ENCODE data around the gene TRPM8. TPM values are rescaled to one million over a fixed set of nuclear protein-coding genes. Genes with fewer than 3 reads are reported as not detected.

TRPM8 gene
- total RNA-seq, 2 donors from 2014 or later: not detected

DNA sequence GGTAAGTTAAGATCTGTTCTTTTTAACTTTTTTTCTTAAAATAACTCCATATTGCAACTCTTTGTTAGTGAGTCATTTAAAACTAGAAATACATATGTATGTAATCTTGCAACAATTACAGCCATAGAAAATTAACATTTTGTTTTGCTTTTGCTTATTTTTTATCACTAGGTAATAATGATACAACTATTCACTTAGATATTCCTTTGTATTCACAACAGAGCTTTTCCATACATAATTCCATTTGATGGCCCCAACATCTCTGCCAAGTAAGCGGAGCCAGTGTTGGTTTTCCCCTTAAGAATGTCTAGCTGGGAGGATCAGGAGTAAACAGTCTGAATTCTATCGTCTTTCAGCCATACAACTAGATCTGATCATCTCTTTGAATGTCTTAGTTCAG is 149.4 kb downstream of the TRPM8 start:
- H3K36me3 ChIP-seq: no peaks in the 10 kb centered on the region
- H3K4me1 ChIP-seq: no peaks in the 10 kb centered on the region
- TF ChIP-seq, protein P1, sequence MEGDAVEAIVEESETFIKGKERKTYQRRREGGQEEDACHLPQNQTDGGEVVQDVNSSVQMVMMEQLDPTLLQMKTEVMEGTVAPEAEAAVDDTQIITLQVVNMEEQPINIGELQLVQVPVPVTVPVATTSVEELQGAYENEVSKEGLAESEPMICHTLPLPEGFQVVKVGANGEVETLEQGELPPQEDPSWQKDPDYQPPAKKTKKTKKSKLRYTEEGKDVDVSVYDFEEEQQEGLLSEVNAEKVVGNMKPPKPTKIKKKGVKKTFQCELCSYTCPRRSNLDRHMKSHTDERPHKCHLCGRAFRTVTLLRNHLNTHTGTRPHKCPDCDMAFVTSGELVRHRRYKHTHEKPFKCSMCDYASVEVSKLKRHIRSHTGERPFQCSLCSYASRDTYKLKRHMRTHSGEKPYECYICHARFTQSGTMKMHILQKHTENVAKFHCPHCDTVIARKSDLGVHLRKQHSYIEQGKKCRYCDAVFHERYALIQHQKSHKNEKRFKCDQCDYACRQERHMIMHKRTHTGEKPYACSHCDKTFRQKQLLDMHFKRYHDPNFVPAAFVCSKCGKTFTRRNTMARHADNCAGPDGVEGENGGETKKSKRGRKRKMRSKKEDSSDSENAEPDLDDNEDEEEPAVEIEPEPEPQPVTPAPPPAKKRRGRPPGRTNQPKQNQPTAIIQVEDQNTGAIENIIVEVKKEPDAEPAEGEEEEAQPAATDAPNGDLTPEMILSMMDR (IDR thresholded peaks at IDR 0.05): no peak
- H3K9me3 ChIP-seq: no peaks in the 10 kb centered on the region
- no peak for DNase-seq (ENCODE audit: low spot score)
- no peaks in the 10 kb centered on the region for H3K27me3 ChIP-seq
- H3K27ac ChIP-seq: no peak overlapping the region
- no peak overlapping the region for H3K4me3 ChIP-seq

Other genes with a start within 250 kb of the TRPM8 start
- gene UGT1A9, start 245.5 kb upstream of the TRPM8 start, total RNA-seq: not detected
- not detected for gene UGT1A7, start 235.5 kb upstream of the TRPM8 start, total RNA-seq
- gene UGT1A6, start 224.5 kb upstream of the TRPM8 start, total RNA-seq: not detected
- gene UGT1A5, start 204.5 kb upstream of the TRPM8 start, total RNA-seq: not detected
- not detected for gene UGT1A4, start 198.6 kb upstream of the TRPM8 start, total RNA-seq
- not detected for gene UGT1A3, start 188.3 kb upstream of the TRPM8 start, total RNA-seq
- not detected for gene UGT1A1, start 157.1 kb upstream of the TRPM8 start, total RNA-seq
- gene MROH2A, start 139.0 kb upstream of the TRPM8 start, total RNA-seq: not detected
- gene HJURP, start 62.8 kb upstream of the TRPM8 start, total RNA-seq: under 1 TPM; 0.16 to 0.37 TPM
- not detected for gene SPP2, start 133.3 kb downstream of the TRPM8 start, total RNA-seq

Data from right atrium auricular region (tissue), 2 donors.